Measurements from ENCODE around the gene HIRA. TPM values are rescaled to one million over a fixed set of nuclear protein-coding genes. Genes with fewer than 3 reads are reported as not detected.

HIRA gene
- total and polyA plus RNA-seq, 2 of the 8 experiments (the other 6 are each of a cell fraction or from before 2014, with no cell fraction given), result 34.9 to 67.2 TPM

DNA sequence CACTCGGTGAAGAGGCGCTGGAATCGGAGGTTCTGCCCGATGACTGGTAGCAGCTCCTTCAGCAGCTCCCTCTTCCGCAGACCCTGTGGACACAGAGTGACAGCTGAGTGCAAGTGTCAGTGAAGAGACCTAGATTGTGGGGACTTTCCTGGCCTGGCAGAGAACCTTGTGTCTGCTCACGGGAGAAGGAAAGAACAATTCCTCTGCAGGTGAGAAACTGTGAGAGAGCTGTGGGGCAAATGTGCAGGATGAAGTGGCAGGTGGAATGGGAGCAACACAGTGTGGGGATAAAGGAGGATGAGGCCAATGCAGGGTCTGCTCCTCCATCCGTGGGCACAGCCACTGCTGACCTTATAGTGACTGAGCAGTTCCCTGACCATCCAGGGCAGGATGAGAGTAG is 100.1 kb downstream of the HIRA start:
- no peak overlapping the region for H3K14ac ChIP-seq (ENCODE audit: insufficient read length)
- ChIA-PET CTCF (ENCODE audit: partially characterized antibody) (interaction anchor here (0.8 kb wide), 1 partner anchor 33 kb away, joined by 3 read pairs; no protein-coding TSS in a partner anchor), POLR2A (ENCODE audit: partially characterized antibody) (interaction anchor here (0.5 kb wide), 1 partner anchor 8 kb away, joined by 4 read pairs; no protein-coding TSS in a partner anchor)
- peaks cover 4 to 28% (median 21%) of the 10 kb centered on the region in 4 experiments; a peak in 6 of 8 replicates for H3K36me3 ChIP-seq (ENCODE audit: control insufficient read depth in 2 of 4, insufficient read depth in 4 of 4, low read length in 3 of 4)
- H3K56ac ChIP-seq (replicated peaks; ENCODE audit: insufficient read length, low read depth, low read length), result no peak overlapping the region
- H2BK15ac ChIP-seq (ENCODE audit: low read length), result no peak overlapping the region
- H4K20me1 ChIP-seq (replicated peaks in 1 of 2; ENCODE audit: control insufficient read depth in 1 of 2, insufficient read depth in 2 of 2, low read length in 2 of 2), result peaks cover 2 to 3% of the 10 kb centered on the region in 2 experiments
- no peaks in the 10 kb centered on the region for H3K79me2 ChIP-seq (ENCODE audit: control insufficient read depth in 1 of 2, insufficient read depth in 2 of 2, low read length in 2 of 2)
- H3K4me1 ChIP-seq (replicated peaks in 1 of 4; ENCODE audit: control insufficient read depth in 3 of 4, insufficient read depth in 4 of 4, low read length in 3 of 4), result no peaks in the 10 kb centered on the region
- H3K9ac ChIP-seq (replicated peaks in 1 of 4; ENCODE audit: extremely low read depth in 1 of 4, low read depth in 3 of 4, low read length in 3 of 4), result no peak overlapping the region
- no peak overlapping the region for H3K4me3 ChIP-seq (ENCODE audit: extremely low read depth in 1 of 4, insufficient read depth in 2 of 4, low read depth in 3 of 4, low read length in 4 of 4)
- H3K27ac ChIP-seq (ENCODE audit: low read depth, low read length), result no peak overlapping the region
- DNase-seq (ENCODE audit: low read depth in 1 of 2, low spot score in 2 of 2) (no peak), FAIRE-seq (no peak)
- no peak overlapping the region for H4K5ac ChIP-seq (ENCODE audit: insufficient read length, low read depth, low read length)
- H3K18ac ChIP-seq (ENCODE audit: extremely low read depth, low read length), result no peak overlapping the region
- H3K23me2 ChIP-seq (ENCODE audit: low read depth, low read length), result no peaks in the 10 kb centered on the region
- no peak overlapping the region for H3K4ac ChIP-seq (replicated peaks; ENCODE audit: insufficient read length, low read depth, low read length)
- no peaks in the 10 kb centered on the region; a peak in 1 of 4 replicates for H3K9me3 ChIP-seq (ENCODE audit: insufficient read depth in 2 of 2, low read depth in 1 of 2, low read length in 1 of 2)
- H2AK5ac ChIP-seq (ENCODE audit: low read depth, low read length), result no peak overlapping the region
- H4K8ac ChIP-seq (ENCODE audit: extremely low read depth, insufficient read depth, low read length), result no peak overlapping the region
- no peak overlapping the region for H2BK5ac ChIP-seq (ENCODE audit: low read depth, low read length)
- no peak overlapping the region for H3K23ac ChIP-seq (ENCODE audit: insufficient read length)
- 90% methylated on average over 7 of the region's 7 CpGs; no CpG with 5 or more reads in 1 of the 2 experiments for WGBS, 2 experiments (ENCODE audit: extremely low coverage in 1 of 2, insufficient coverage in 1 of 2, insufficient read length in 1 of 2, insufficient replicate concordance in 2 of 2, low coverage in 1 of 2, low lambda C conversion rate in 2 of 2, missing lambda C conversion rate in 1 of 2)
- H2BK20ac ChIP-seq (ENCODE audit: low read length), result no peak overlapping the region
- H4K91ac ChIP-seq (replicated peaks; ENCODE audit: insufficient read length, low read length), result no peak overlapping the region
- no peak overlapping the region for H2BK12ac ChIP-seq (ENCODE audit: low read depth, low read length)
- no peak overlapping the region for H2BK120ac ChIP-seq (replicated peaks; ENCODE audit: low read depth, low read length)
- H2AFZ ChIP-seq (ENCODE audit: low read length), result no peak overlapping the region
- no peaks in the 10 kb centered on the region for H3K79me1 ChIP-seq (ENCODE audit: low read depth, low read length)
- no peaks in the 10 kb centered on the region for H3K27me3 ChIP-seq (replicated peaks in 1 of 4; ENCODE audit: control insufficient read depth in 3 of 4, extremely low read depth in 1 of 4, insufficient read depth in 3 of 4, low read length in 3 of 4)
- no peak overlapping the region for H3K4me2 ChIP-seq (ENCODE audit: insufficient read depth in 1 of 2, low read depth in 2 of 2, low read length in 2 of 2)
- TF ChIP-seq SP1 (IDR thresholded peaks at IDR 0.05; ENCODE audit: low read depth, low read length) (no peak), KDM5A (IDR thresholded peaks at IDR 0.05; ENCODE audit: low read length) (no peak), TAF1 (IDR thresholded peaks at IDR 0.05; ENCODE audit: low read depth, low read length) (no peak), BCL11A (IDR thresholded peaks at IDR 0.05; ENCODE audit: low read depth in 2 of 2, low read length in 2 of 2) (no peak), CREB1 (IDR thresholded peaks at IDR 0.05) (no peak), NANOG (IDR thresholded peaks at IDR 0.05; ENCODE audit: insufficient read depth, low read depth, low read length, poor library complexity, severe bottlenecking) (no peak), HDAC2 (IDR thresholded peaks at IDR 0.05; ENCODE audit: borderline replicate concordance in 1 of 2, low read depth in 2 of 2, low read length in 2 of 2) (no peak), PHF8 (conservative IDR thresholded peaks at IDR 0.05; ENCODE audit: low read depth, low read length) (no peak), BACH1 (IDR thresholded peaks at IDR 0.05; ENCODE audit: low read length) (no peak), SP4 (IDR thresholded peaks at IDR 0.05; ENCODE audit: low read length) (no peak), EZH2 (IDR thresholded peaks at IDR 0.05; ENCODE audit: low read depth, low read length, severe bottlenecking) (no peak), POLR2A (IDR thresholded peaks at IDR 0.05; ENCODE audit: control extremely low read depth in 1 of 2, low read depth in 2 of 2, low read length in 2 of 2) (no peak), SIN3A (conservative IDR thresholded peaks at IDR 0.05 in 1 of 2, IDR thresholded peaks at IDR 0.05 in 1 of 2; ENCODE audit: low read depth in 1 of 2, low read length in 2 of 2) (no peak)
- TF ChIP-seq, protein P1, sequence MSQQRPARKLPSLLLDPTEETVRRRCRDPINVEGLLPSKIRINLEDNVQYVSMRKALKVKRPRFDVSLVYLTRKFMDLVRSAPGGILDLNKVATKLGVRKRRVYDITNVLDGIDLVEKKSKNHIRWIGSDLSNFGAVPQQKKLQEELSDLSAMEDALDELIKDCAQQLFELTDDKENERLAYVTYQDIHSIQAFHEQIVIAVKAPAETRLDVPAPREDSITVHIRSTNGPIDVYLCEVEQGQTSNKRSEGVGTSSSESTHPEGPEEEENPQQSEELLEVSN (IDR thresholded peaks at IDR 0.05), result no peak
